HCT116 (cell line): ENCODE measurements around the gene HSPG2. TPM values are rescaled to one million over a fixed set of nuclear protein-coding genes. Genes with fewer than 3 reads are reported as not detected.

ENCODE experiments used
- ATAC-seq: fragments of 200-7000 bp; cut with Tn5 transposase; 2 replicates; pipeline ENCODE4 v1.9.1; 2020; ENCODE audit warnings: mild to moderate bottlenecking, moderate library complexity
- BruUV-seq: library from RNA; stranded (reverse); fragments of 400-500 nt; replicated peaks from 2 replicates; lab custom pipeline; 2021; lab: Mats Ljungman, UMichigan
- CTCF ChIA-PET: fragments of 300-600 bp; sonication (Branson Sonifier 250); formaldehyde crosslinking; loops from one replicate; lab custom pipeline; 2021; ENCODE audit warnings: antibody characterized with exemption; lab: Charles Lee
- POLR2A ChIA-PET: fragments of 300-600, 350-600 bp; sonication (Branson Sonifier 250); formaldehyde crosslinking; loops from one replicate; lab custom pipeline; 2021; ENCODE audit warnings: antibody characterized with exemption; lab: Charles Lee
- RAD21 ChIA-PET, 2 experiments: fragments of 300-600 bp; sonication (Branson Sonifier 250); formaldehyde crosslinking; loops; one replicate each; lab custom pipeline; 2023; ENCODE audit warnings: low total read pairs in 2 of 2; ENCODE audit not compliant: uncharacterized antibody in 2 of 2, unreplicated experiment in 2 of 2, low non-redundant PET in 1 of 2; lab: Charles Lee
- DNase-seq: peaks from one replicate; pipeline ENCODE4 v3.0.0-alpha.2; 2010; ENCODE audit warnings: low read depth, low spot score
- H2AFZ ChIP-seq: fragments of 200-600 bp; shearing (Covaris generic), sonication (generic); 2 replicates; pipeline ENCODE4 v1.6.1; 2017; ENCODE audit warnings: low read depth, mixed run types, mixed read lengths, antibody characterized with exemption, low read length; ENCODE audit not compliant: poor library complexity, severe bottlenecking
- H3K27ac ChIP-seq: 2 replicates; pipeline ENCODE4 v1.5.1; 2012; ENCODE audit warnings: low read depth, low read length
- H3K27me3 ChIP-seq: fragments of 200-600 bp; sonication (generic); 2 replicates; pipeline ENCODE4 v1.6.1; 2016; ENCODE audit warnings: mixed run types, low read length, mixed read lengths; ENCODE audit not compliant: insufficient read depth
- H3K36me3 ChIP-seq, 2 experiments: fragments of 200-500 bp in 1 of 2; fragments of 200-600 bp in 1 of 2; sonication (Bioruptor generic) in 1 of 2; sonication (generic) in 1 of 2; 2 replicates each; pipeline versions ENCODE4 v1.5.1 to v1.6.1; 2014 to 2016; ENCODE audit warnings: low read length in 2 of 2, inconsistent platforms in 1 of 2, mixed read lengths in 1 of 2, mixed run types in 1 of 2; ENCODE audit not compliant: insufficient read depth in 2 of 2, control insufficient read depth in 1 of 2
- H3K4me1 ChIP-seq, 2 experiments: fragments of 200-600 bp in 1 of 2; sonication (generic) in 1 of 2; 2 replicates each; pipeline versions ENCODE4 v1.5.1 to v1.6.1; 2012 to 2017; ENCODE audit warnings: low read length in 2 of 2, inconsistent platforms in 1 of 2, mild to moderate bottlenecking in 1 of 2, mixed read lengths in 1 of 2, mixed run types in 1 of 2, moderate library complexity in 1 of 2; ENCODE audit not compliant: insufficient read depth in 2 of 2, control insufficient read depth in 1 of 2
- H3K4me2 ChIP-seq: fragments of 200-600 bp; sonication (generic); 2 replicates; pipeline ENCODE4 v1.6.1; 2017; ENCODE audit warnings: mixed run types, low read length, mixed read lengths
- H3K4me3 ChIP-seq, 2 experiments: fragments of 200-600 bp in 1 of 2; sonication (generic) in 1 of 2; replicated peaks in 1 of 2; 2 replicates each; pipeline ENCODE4 v1.5.1; 2011 to 2016; ENCODE audit warnings: low read length in 2 of 2, control low read depth in 1 of 2, low read depth in 1 of 2, mild to moderate bottlenecking in 1 of 2, mixed read lengths in 1 of 2, mixed run types in 1 of 2
- H3K79me2 ChIP-seq: fragments of 200-600 bp; sonication (generic); 2 replicates; pipeline ENCODE4 v1.6.1; 2017; ENCODE audit warnings: mild to moderate bottlenecking, mixed run types, low read length, moderate library complexity, mixed read lengths; ENCODE audit not compliant: insufficient read depth
- H3K9ac ChIP-seq: fragments of 200-600 bp; sonication (generic); 2 replicates; pipeline ENCODE4 v1.6.1; 2016; ENCODE audit warnings: low read length, mixed read lengths
- H3K9me2 ChIP-seq: fragments of 200-600 bp; sonication (generic), shearing (Covaris generic); 2 replicates; pipeline ENCODE4 v1.6.1; 2017; ENCODE audit warnings: mixed run types, mild to moderate bottlenecking, moderate library complexity; ENCODE audit not compliant: insufficient read depth
- H3K9me3 ChIP-seq, 2 experiments: fragments of 200-500 bp in 1 of 2; fragments of 200-600 bp in 1 of 2; sonication (Bioruptor generic) in 1 of 2; sonication (generic) in 1 of 2; 2 replicates each; pipeline ENCODE4 v1.6.1; 2014 to 2017; ENCODE audit warnings: low read length in 2 of 2, mixed read lengths in 2 of 2, inconsistent platforms in 1 of 2, low read depth in 1 of 2, mild to moderate bottlenecking in 1 of 2, mixed run types in 1 of 2, moderate library complexity in 1 of 2; ENCODE audit not compliant: control insufficient read depth in 1 of 2, insufficient read depth in 1 of 2
- H4K20me1 ChIP-seq: fragments of 200-600 bp; sonication (generic), shearing (Covaris generic); 2 replicates; pipeline ENCODE4 v1.6.1; 2017; ENCODE audit warnings: mixed run types, mild to moderate bottlenecking, moderate library complexity; ENCODE audit not compliant: insufficient read depth
- ATF3 ChIP-seq: IDR thresholded peaks from 2 replicates; pipeline ENCODE4 v1.6.1; 2012
- CEBPB ChIP-seq: IDR thresholded peaks from 2 replicates; pipeline ENCODE4 v1.6.1; 2012; ENCODE audit warnings: low read depth
- CTCF ChIP-seq, 3 experiments: fragments of 200-600 bp in 1 of 3; sonication (generic) in 1 of 3; IDR thresholded peaks in 2 of 3; conservative IDR thresholded peaks in 1 of 3; 2 replicates each; pipeline ENCODE4 v1.5.1; 2012 to 2017; ENCODE audit warnings: low read depth in 2 of 3, low read length in 2 of 3, antibody characterized with exemption in 1 of 3, borderline replicate concordance in 1 of 3, control low read depth in 1 of 3, mild to moderate bottlenecking in 1 of 3, mixed read lengths in 1 of 3, mixed run types in 1 of 3, moderate library complexity in 1 of 3; ENCODE audit not compliant: insufficient read depth in 1 of 3
- ELF1 ChIP-seq: IDR thresholded peaks from 2 replicates; pipeline ENCODE4 v1.6.1; 2012; ENCODE audit warnings: low read depth, borderline replicate concordance
- EZH2 ChIP-seq: fragments of 200-600 bp; sonication (generic); IDR thresholded peaks from 2 replicates; pipeline ENCODE4 v1.6.1; 2017; ENCODE audit warnings: antibody characterized with exemption, mixed run types
- EZH2phosphoT487 ChIP-seq: fragments of 200-600 bp; IDR thresholded peaks from 2 replicates; pipeline ENCODE4 v1.6.1; 2018; ENCODE audit warnings: antibody characterized with exemption, borderline replicate concordance
- FOSL1 ChIP-seq: IDR thresholded peaks from 2 replicates; pipeline ENCODE4 v1.6.1; 2012; ENCODE audit warnings: low read depth
- JUND ChIP-seq: IDR thresholded peaks from 2 replicates; pipeline ENCODE4 v1.6.1; 2012
- POLR2A ChIP-seq: IDR thresholded peaks from 2 replicates; pipeline ENCODE4 v1.7.0; 2011; ENCODE audit warnings: borderline replicate concordance; ENCODE audit not compliant: insufficient read depth, insufficient read length; ENCODE audit errors: extremely low read depth
- POLR2AphosphoS5 ChIP-seq: IDR thresholded peaks from 2 replicates; pipeline ENCODE4 v1.6.1; 2011; ENCODE audit warnings: mild to moderate bottlenecking, low read depth, low read length, moderate library complexity
- TCF7L2 ChIP-seq: IDR thresholded peaks from 2 replicates; pipeline ENCODE4 v1.7.0; 2011; ENCODE audit warnings: borderline replicate concordance, inconsistent platforms; ENCODE audit not compliant: insufficient read depth, insufficient read length; ENCODE audit errors: extremely low read depth
- YY1 ChIP-seq: IDR thresholded peaks from 2 replicates; pipeline ENCODE4 v1.6.1; 2011; ENCODE audit warnings: low read length, low read depth, moderate library complexity, mild to moderate bottlenecking; ENCODE audit not compliant: insufficient replicate concordance; ENCODE audit errors: extremely low read depth
- ZBTB33 ChIP-seq: IDR thresholded peaks from 2 replicates; pipeline ENCODE4 v1.6.1; 2011; ENCODE audit warnings: mild to moderate bottlenecking, low read length, moderate library complexity; ENCODE audit not compliant: insufficient replicate concordance; ENCODE audit errors: extremely low read depth
- intact Hi-C: fragments of 100-400 bp; cut with micrococcal nuclease; formaldehyde crosslinking; loops from 2 replicates; pipeline ENCODE4 v1.10.0; 2022
- total RNA-seq: library from RNA; stranded (reverse); gene quantifications from one replicate; pipeline ENCODE4 v1.2.1, GENCODE V29; 2021; ENCODE audit not compliant: unreplicated experiment

HSPG2 gene
- total RNA-seq, 1 experiment from 2014 or later: 55.7 TPM

- ATAC-seq (no peak), DNase-seq (no peak)
- H3K9ac ChIP-seq: no peak overlapping the region
- no peaks in the 10 kb centered on the region for H3K9me3 ChIP-seq
- POLR2A ChIA-PET: no interaction called here
- no peaks in the 10 kb centered on the region for H3K4me1 ChIP-seq
- no peak overlapping the region for H3K4me3 ChIP-seq
- H4K20me1 ChIP-seq: no peaks in the 10 kb centered on the region
- H3K79me2 ChIP-seq: no peaks in the 10 kb centered on the region
- no peak overlapping the region for H2AFZ ChIP-seq
- RAD21 ChIA-PET: no interaction called here
- no peaks in the 10 kb centered on the region for H3K9me2 ChIP-seq
- H3K36me3 ChIP-seq: no peaks in the 10 kb centered on the region
- intact Hi-C loops: no loop called here
- TF ChIP-seq CEBPB (no peak), EZH2phosphoT487 (no peak), FOSL1 (no peak), POLR2A (no peak), ZBTB33 (no peak), CTCF (IDR thresholded peaks at IDR 0.05 in 2 of 3, conservative IDR thresholded peaks at IDR 0.05 in 1 of 3; ENCODE audit: borderline replicate concordance in 1 of 3, insufficient read depth in 1 of 3, low read depth in 2 of 3, low read length in 2 of 3) (no peak), ATF3 (no peak), JUND (no peak), ELF1 (no peak), EZH2 (no peak), YY1 (no peak), POLR2AphosphoS5 (no peak), TCF7L2 (no peak)
- no TSS peak for BruUV-seq
- H3K27me3 ChIP-seq: no peaks in the 10 kb centered on the region
- H3K27ac ChIP-seq: no peak overlapping the region
- CTCF ChIA-PET: no interaction called here
- no peak overlapping the region for H3K4me2 ChIP-seq
These were observed 45.3 kb downstream of the HSPG2 start for GRCh38 chr1:21891621-21892479.
